Activated CD4-positive, alpha-beta T cell treated with anti-CD3 and anti-CD28 coated beads, Interleukin-2, amount 50 U/mL, for 48 hours (primary cell): ENCODE data around the gene AQP12A.

Experiments
- DNase-seq, 2 experiments: peaks; one replicate each; pipeline ENCODE4 v3.0.0-alpha.2; 2020

AQP12A gene

DNA sequence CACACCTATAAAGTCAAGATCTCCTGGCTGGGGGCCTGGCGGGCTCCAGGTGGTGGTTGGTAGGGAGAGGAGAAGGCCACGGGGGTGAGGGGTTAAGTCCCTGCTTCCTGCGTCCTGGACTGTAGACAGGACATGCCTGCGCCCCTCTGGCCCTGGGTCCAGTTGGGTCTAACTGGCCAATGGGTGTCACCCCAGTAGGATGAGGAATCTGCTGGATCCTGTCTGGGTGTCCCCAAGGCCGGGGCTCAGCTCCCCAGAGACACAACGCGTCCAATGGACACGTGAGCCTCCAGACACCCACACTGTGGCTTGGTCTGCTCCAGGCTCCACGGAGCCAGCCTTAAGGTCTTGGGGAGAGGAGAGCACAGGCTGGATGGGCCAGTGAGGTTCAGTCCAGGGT lies 19.6 kb downstream of the AQP12A start:
- DNase-seq, result no peak

DNA sequence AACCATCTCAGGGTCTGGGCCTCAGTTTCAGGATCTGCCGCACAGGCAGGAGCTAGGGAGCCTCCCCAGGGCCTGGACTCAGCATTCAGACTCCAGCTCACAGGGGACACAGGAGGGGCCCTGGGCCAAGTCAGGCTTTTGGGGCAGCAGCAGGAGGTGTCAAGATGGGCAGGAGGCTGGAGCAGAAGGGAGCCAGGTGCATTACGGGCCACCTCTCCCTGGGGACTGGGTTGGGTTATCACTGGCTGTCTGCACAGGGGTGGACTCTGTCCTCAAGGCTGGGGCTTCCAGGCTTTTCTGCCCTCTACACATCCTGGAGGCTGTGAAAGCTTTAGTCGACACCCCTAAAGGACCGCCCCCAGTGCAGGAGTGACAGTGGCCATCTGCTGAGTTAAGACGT lies 20.0 kb downstream of the AQP12A start:
- DNase-seq, result no peak

DNA sequence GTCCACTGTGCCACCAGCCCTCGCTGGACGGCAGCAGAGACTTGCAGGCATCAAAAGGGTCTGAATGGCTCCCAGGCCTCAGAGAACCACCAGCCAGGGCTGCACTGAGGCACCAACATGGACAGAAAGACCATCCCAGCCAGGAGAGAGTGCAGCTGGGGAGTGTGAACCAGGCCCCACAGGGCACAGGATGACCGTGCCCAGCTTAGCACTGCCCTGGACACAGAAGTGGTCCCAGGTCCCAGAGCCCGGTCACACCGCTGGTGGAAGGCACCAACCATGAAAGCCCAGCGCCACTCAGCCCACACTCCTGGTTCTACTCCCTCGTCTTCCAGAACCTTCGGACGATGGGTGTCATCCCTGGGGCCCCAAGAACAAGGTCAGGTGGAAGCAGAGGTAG lies 20.5 kb downstream of the AQP12A start:
- DNase-seq, result no peak

DNA sequence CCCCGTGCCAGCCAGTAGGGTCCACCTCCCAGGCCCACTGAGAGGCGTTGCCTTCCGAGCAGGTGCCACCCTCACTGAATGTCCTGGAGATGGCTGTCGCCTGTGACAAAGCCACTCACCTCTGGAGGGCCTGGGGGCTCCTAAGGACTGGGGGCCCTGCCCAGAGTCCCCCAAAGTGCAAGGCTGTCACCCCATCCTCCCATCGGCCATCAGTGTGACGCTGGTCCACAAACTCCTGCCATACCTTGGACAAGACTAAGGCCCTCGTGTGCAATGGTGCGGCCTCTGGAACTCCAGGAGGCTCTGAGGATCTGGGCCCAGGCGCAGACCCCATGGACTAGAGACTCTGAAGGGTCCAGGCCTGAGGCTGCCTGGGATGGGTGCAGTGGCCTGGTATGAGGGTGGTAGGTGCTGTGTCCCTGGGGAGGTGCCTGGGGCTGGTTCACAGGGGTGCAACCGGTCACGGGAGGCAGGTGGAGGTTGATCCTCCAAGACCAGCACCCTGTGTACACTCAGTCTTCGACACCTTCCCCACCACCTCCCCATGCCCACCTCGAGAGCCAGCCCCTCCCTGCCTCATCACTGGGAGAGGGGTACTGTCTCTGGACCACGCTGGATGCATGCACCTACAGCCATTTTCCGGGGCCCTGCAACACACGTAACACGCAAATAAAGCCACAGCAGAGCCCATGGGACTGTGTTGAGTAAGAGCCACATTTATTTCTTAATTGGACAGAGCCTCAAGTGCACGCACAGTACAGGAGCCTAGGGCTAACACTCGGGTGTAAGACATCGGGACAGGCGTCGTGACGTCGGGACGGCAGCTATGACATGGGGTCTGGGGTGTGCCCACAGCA lies 21.6 kb downstream of the AQP12A start:
- no peak for DNase-seq

DNA sequence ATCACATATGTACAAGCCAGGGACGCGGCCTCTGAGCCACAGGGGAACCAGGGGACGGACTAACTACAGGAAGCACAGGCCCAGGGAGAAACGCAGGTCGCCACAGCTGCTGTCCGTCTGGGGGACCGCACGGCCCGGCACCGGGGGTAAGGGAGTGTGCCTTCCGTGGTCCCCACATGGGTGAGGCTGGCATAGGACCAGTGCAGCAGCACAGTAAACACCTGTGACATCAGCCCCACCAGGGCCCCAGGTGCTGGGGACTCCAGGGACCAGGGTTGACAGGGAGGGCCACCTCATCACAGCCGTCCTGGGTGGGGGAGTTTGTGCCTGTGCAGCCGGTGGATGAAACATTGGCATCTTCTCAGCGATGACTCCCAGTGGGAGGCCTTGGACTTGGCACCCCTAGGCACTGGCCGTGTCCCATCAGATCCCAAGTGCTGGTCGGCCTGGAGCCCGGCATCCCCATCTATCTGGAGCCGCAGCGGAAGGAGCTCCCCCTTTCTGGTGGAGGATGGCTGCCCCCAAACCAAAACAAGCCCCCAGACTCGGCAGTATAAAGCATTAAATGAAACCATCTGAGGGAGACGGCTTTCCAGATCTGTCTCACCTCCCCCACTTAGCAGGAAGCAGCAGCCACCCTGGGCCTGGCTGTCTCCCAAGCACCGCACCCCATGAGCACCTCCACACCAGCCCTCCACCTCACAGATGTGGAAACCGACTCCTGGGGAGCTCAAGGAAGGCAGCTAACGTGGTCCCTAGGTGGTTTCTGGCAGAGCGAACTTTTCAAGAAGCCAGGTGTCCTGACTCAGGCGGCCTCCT lies 22.5 kb downstream of the AQP12A start:
- DNase-seq, result no peak

DNA sequence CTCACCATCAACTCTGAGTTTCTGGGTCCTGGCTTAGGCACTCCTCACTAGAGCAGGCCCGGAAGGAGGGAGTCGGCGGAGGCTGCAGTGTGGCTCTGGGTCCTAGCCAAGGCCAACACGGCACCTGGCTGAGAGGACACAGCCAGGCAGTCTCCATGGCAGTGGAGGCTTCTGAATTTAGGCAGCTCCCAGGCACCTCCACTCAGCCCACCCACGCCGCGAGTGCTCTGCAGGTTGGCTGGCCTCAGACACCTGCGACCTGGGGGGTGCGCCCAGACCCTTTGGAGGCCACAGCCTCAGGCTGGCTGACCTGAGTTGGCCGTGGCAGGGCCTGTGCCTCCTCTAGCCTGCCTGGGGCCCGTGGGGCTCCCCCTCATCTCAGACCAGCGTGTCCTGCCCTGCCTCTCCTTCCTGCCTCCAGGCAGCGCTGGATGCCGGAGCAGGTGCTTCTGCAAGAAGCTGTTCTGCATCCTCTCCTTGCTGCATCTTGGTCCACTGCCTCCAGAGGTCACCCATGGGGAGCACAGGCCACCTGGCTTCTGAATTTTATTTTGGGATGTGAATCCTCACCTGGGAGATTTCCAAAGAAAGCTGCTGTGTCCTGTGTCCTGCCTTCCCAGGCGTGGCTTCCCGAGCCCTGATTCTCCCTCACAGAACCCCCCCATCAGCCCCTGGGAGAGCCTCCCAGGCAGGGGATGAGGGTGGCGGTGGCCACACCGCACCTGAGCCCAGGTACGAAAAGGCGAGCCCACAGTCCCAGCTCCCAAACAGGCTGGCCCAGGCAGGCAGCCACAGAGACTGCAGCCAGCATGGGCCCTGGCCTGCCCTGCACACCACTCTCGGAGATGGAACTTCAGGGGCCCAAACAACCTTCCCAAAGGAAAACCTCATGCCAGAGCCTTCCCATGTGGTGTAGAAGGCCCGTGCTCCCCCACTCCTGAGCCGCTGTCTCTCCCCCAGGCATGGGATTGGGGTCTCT lies 23.4 kb downstream of the AQP12A start:
- DNase-seq, result no peak

DNA sequence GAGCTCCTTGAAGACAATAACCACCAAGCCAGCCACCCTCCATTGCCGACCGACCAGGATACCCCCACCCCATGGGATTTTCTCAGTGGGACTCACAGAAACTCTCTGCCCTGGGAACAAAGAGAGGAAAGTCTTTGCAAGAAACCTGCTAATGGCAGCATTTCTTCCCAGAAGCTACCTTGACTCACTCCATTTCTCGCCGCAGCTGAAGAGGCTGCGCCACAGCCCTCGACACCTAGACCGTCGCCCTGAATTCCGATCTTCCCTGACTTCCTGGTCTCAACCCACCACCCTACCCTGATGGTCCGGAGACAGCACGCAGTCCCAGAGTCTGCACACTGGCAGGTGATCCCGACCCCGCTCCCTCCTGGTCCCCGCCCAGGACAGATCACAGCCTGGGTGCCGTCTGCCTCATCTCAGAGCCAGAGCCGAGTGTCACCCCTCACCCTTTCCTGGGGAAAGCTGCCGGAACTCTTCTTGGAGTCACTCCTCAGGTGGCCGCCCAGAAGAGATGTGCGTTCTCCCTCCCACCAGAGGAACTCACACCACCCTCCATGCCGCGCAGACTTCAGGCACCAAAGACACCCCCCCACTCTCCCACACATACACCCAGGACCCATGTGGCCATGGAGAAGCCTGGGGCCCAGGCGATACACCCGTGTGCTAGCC lies 24.6 kb downstream of the AQP12A start:
- DNase-seq, result no peak

DNA sequence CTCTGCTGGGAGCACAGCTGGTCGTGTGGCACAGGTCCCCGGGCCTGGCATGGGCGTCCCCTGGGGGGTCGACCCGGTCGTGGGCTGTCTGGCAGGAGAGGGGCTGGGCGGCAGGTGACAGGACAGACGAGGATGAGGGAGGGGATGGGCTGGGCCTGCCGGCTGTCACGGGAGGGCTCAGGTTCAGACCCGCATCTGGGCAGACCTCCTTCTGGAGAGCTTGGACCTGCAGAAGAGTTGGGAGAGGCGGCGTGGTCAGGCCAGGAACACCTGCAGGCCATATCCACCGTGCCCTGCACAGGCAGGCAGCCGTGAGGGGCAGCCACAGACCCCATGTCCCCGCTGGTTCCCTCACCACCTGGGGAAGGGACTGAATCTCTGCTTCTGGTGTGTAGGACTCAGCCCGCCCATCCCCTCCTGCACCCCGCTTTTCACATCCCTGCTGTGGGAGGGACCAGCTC lies 25.5 kb downstream of the AQP12A start:
- DNase-seq, result no peak

DNA sequence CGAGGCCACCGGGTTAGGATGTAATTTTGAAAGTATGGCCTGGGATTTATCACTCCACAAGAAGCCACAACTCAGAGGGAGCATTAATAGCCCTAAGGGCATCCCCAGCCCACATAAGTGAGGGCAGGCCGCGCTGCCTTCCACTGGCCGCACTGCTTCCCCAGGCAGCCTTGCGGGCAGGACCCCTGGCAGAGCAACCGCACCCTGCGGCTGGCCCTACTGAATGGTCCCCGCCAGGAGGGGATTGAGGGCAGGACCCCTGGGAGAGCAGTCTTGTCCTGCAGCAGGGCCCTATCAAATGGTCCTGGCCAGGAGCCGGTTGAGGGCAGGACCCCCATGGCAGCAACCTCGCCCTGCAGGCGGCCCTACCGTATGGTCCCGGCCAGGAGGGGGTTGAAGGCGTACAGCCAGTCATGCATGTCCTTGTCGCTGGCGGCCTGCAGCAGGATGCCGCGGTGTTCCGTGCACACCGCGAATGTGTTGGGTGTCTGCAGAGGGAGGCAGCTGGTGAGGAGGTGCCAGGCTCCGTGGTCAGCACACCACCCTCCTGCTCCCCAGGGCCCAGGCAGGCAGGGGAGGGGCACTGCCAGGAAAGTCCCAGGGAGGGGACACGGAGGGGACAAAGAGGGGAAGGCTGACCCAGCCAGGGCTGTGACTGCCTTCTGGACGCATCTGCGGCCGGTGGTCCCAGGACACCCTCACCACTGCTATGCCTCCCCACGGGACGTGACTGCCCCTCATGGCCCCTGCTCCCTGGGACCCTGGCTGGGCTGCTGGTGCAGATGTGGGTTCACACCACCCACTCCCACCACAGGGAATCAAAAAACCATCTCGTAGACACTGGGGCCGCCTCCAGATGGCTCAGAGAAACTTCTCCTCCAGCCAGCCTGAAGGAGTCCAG lies 26.3 kb downstream of the AQP12A start:
- no peak for DNase-seq

DNA sequence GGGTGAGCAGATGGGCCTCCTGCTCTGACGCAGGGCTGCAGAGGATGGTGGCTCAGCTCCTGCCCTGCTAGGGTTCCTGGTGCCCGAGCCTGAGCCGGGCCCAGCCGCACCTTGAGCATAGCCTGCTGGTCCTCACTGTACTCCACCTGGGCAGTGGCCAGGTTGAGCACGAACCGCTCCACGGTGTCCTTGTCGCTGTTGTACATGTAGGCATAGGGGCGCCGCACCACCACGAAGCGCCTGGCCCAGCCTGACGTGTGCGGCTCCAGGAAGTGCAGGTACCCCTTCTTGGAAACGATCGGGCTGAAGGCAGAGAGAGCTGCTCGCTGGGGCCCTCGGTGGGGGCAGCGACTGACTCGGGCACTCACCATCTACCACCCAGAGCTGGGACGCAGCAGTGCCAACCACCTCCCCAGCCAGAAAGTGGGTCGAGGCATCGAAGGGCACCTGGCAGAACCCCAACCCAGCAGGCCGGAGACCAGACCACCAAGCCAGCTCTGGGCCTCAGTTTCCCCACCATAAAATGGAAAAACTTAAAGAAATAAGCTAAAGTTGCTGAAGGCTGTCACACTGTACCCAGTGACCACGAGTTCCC lies 27.3 kb downstream of the AQP12A start:
- no peak for DNase-seq

DNA sequence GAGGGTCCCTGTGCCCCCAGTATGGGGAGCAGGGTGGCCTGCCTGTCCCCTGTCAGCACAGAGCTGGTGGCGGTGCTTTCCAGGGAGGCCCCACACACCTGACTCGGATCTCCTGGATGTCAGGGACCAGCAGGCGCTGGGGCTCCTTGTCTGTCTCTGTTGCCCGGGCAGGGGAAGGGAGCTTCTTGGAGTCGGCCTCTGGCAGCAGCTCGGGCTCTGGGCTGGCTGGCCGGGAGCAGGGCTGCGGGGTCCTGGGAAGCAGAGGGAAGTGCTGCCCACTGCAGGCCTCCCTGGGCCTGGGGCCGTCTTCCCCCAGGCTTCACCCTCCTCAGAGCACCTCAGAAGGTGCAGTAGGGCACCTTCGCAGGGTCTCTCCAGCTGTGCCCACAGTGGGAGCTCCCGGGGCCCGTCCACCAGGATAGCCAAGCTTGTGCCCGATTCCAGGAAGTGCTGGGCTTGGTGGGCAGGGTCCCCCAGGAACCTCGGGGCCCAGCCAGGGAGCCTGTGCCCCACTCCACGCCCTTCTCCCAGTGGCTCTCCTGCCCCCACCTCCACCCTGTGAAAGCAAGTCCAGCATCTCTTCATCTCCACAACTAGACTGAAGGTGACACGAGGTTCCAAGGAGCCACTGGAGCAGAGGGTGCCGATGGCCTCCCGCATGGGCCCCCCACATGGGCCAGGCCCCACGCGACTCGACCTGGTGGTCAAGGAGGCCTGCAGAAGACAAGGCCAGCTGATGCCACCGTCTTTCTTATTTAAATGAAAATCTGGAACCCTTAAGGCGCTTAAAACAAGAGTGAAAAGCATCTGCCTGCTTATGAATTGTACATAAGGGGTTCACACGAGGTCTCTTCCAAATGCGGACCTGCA lies 28.2 kb downstream of the AQP12A start:
- DNase-seq, result no peak

DNA sequence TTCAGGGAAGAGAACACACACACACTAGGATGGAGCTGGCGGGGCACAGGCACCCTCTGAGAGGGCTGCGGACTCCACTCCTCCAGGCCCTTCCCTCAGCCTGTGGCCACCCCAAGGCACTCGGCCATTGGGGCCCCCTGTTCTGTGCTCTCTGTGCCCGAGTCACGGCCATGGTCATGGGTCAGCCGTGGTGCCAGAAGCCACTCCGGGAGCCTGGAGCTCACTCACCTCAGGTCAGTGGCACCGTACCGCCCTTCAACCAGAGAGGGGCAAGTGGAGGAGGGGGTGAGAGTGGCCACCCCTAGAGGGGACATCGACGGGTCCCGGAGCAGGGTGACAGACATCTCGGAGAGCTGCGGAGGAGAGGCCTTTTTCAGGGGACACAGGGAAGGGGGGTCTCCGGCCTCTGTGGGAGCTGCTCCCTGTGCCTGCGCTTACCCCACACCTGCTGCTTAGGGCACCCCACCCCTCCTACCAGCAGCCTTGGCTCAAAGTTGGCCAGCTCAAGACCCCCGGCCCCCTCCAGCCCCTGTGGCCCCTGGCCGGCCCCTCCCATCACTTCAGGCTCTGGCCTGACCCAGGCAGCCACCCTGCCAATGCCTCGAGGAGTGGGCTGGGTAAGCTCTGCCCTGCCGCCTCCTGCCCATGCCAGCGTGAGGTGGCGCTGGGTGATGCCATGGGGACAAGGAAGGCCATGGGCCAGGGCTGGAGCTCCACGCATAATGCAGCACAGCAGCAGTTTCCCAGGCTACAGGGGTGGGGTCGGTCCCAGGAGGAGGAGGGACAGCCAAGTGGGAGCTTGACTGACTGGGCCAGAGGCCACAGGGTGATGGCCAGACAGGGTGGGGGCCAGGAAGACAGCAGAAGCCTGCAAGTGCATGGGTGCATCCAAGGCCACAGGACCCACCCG lies 29.3 kb downstream of the AQP12A start:
- DNase-seq, result no peak

DNA sequence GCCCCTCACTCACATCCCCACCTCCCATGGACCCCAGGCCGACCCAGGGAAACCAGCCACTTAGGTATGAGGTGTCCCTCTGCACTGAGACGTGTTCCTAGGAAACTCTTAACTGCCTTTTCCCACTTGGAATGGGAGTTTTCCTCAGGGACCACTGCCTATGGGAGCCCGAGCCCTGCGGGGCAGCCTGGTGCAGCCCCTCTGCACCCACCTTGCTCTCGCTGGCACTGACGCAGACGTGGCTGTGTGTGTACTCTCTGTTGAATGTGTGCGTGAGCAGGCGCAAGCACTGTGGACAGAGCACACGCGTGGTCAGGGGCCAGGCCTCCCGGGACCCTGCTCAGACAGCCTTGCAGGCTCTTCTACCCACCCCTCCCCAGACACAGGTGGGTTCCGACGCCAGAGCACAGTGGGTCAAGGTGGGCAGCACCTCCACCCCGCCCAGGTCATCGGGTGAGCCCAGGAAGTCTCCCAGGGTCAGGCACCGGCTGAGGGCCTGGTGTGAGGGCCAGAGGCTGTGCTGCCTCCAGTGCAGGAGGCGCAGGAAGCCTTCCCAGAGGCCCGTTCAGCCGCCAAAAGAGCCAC lies 30.0 kb downstream of the AQP12A start:
- no peak for DNase-seq

DNA sequence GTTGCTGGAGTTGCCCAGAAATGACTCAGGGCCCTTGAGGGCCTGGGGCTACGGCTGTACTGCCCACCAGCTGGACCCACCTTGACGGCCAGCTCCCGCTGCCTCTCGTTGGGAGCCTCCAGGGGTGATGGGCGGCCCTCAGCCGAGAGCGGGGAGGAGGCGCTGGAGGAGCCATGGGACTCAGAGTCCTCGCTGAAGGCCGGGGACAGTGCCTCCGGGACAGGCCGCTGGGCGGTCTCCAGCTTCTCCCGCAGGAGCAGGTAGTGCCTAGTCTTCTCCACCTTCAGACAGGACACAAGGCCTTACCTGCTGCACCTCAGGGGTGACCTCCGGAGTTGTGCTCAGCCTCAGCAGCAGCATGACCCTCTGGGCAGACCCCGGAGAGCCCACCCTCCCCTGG lies 30.7 kb downstream of the AQP12A start:
- DNase-seq, result no peak

DNA sequence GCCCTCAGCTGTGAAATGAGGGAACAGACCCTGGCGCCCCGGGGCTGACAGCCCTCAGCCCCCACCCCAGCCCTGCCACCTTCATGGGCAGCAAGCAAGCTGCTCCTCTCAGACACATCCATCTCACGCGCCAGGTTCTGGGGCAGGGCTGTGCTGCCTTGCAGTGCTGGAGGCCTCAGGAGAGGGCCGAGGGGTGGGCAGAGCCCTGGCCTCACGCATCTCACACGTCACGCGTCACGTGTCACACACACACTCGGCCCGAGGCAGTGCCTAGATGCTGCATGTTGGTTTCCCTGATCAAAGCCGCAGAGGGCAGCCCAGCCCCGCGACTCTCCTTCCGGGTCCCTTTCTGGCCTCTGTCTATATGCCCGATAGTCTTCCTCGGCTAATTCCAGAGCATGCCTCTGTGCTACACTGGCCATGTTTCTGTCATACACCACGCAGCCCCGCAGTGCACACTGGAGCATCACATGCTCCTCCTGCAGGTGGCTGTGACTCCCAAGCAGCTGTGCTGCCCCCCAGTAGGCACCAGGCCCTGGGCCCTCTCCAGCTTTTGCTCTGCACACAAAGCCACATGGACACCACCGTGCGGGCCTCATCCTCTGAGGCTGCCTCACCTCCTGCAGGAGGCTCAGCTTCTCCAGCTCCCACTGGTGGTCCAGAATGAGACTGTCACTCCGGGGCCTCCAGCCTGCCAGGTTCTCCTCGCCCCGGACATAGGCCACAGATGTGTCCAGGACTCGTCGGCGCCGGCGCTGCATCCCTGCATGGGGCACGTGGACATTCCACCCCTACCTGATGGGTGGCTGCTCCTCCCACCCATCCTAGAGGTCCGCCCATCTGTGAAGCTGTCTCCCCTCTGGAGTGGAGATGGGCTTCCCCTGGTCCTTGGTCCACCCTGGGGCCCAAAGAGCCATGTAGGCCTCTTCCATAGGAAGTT lies 31.4 kb downstream of the AQP12A start:
- no peak for DNase-seq

DNA sequence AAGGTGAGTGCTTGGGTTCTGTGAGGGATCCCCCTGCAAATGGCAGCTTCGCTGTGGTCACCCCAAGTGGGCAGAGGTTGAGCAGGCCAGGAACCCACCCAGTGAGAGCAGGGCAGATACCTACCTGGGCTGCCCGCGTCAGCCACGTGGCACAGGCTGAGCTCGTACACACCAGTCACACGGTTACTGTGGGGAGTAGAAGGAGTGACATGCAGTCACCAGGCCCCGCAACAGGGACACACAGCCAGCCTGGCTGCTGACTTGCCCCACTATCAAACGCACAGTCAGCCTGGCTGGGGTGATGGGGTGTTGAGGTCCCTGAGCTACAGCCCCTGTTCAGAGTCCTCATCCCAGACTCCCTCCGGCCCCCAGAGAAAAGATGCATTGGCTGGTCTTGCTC lies 32.2 kb downstream of the AQP12A start:
- DNase-seq, result no peak

DNA sequence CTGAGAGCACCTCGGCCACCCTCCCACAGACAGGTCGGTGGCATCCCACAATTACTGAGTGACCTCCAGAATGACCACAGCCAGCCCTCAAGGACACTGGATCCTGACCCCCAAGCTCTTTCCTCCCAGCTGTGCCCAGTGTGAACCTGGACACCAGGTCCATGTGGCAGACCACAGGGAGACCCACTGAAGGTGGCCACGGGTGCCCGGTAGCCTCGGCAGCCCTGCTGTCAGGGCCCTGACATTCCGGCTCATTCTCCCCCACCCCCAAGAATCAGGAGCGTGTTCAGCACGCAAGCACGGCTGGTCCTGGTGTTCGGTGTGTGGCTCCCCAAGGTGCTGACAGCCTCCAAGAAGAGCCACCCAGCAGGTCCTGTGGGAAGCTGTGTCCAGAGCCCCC lies 32.8 kb downstream of the AQP12A start:
- no peak for DNase-seq
